KOPT-K1 (cell line): ENCODE data around the gene NREP.

Source experiments
- H3K27ac ChIP-seq: fragments of 200-600 bp; sonication (generic); 2 replicates; pipeline ENCODE4 v1.5.1; 2016; ENCODE audit warnings: antibody characterized with exemption, mild to moderate bottlenecking, low read depth, low read length; ENCODE audit not compliant: poor library complexity, severe bottlenecking
- H3K36me3 ChIP-seq: fragments of 200-600 bp; sonication (generic); 2 replicates; pipeline ENCODE4 v1.5.1; 2017; ENCODE audit warnings: antibody characterized with exemption, mild to moderate bottlenecking, low read length, moderate library complexity; ENCODE audit not compliant: insufficient read depth
- H3K9me3 ChIP-seq: fragments of 200-600 bp; sonication (generic); 2 replicates; pipeline ENCODE4 v1.5.1; 2017; ENCODE audit warnings: antibody characterized with exemption, low read length, mild to moderate bottlenecking; ENCODE audit not compliant: insufficient read depth, poor library complexity, severe bottlenecking

NREP gene

DNA sequence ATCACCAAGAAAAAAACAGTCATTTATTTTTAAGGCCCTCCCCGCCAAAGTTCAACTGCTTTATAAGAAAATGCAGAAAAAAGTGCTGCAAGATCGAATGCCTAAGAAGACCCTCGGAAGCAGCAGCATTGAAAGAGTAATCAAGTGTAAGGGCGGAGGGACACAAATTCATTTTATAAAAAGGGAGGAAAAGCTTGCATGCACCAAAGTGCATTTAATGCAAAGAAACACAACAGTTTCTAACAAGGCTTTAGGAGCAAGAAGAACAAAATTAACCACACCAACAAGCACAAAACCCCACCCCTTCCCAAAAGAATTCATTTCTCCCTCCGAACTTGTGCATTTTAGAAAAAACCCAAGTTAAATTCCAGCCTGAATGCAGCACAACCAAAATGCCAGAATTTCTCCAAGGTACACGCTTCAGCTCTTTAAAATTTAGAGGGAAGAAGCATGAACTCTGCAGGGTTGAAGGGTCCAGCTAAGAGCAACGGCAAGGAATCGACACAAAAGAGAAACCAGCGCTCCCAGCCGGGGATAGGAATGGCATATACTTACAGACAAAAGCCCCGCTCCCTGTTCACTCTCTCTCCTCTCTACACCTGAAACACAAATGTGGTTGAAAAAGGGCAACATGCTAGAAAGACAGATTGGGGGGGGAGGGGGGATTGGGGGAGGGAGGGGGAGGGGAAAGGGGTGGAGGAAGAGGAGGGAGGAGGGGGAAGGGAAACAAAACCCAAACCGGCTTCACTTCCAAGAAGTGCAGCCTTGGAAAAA, at the start of gene NREP:
Gene NREP, minus strand, starts transcription at position 614 of the 774 bp plus-strand sequence. CDS start 1,422 bp downstream, outside the sequence.
- peak within 1 kb of the TSS; percentile 95 for H3K27ac ChIP-seq
- H3K9me3 ChIP-seq, result no peaks in the 10 kb centered on the region
- H3K36me3 ChIP-seq, result peaks cover 24% of the 10 kb centered on the region

DNA sequence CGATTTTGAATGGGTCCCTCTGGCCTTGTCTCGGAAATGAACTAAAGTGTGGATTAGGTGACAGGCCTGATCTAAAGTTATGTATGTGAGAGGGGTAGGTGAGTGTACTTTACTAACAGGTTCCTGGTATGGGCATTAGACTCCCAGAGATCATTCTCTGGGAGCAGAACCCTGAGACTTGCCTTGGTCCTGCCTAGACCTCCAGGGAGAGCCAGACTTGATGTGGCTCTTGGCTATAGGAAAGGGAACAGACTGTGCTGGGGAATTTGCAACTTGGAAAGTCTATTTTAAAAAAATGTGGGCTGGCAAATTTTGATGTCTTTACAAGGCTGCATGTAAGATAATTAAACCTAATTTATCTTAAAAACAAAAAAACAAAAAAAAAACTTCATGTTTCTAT, 49.8 kb upstream of the NREP start:
- no peaks in the 10 kb centered on the region for H3K9me3 ChIP-seq
- no peak overlapping the region for H3K27ac ChIP-seq
- H3K36me3 ChIP-seq, result no peaks in the 10 kb centered on the region

DNA sequence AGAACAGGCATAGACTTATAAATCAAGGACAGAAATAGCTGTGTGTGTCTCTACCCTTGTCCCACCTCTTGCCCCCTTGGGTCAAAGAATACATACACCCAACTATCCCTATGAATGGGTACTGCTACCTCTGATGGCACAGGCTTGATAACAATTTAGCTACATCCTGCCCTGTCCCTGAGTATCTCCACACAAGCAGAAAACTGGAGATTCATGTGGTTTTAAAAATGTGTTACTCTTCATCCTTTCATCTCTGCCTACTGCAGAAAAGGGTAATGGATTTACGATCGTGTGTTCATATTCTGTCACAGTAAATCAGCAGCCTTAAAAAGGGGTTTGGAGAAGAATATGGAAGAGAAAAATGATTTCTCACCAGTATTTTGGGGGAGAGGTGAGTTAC, 49.2 kb upstream of the NREP start:
- Histone ChIP-seq H3K27ac (no peak overlapping the region), H3K9me3 (no peaks in the 10 kb centered on the region), H3K36me3 (no peaks in the 10 kb centered on the region)

- Histone ChIP-seq H3K27ac (no peak overlapping the region), H3K9me3 (no peaks in the 10 kb centered on the region)
Observed at GRCh38 chr5:111805071-111805470, 48.1 kb upstream of the NREP start.

DNA sequence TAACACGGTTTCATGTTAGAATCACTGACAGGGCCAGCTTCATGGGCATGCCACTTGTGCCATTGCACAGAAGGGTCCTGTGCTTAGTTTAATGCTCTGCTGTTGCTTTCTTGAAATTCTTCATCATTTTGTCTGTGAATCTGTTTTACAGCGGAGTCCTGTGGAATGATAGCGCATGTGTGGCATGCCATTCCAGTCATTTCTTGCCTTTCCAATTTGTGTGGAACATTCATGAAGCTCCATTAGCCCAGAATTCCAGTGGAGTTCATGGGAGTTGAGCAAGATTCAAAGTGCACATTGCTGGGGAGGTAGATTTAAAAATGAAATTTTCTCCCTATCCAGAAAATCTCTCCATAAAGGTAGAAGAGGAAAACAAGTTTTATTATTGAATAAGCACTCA, 43.4 kb upstream of the NREP start:
- H3K9me3 ChIP-seq, result no peaks in the 10 kb centered on the region
- H3K27ac ChIP-seq, result no peak overlapping the region
- no peaks in the 10 kb centered on the region for H3K36me3 ChIP-seq

More at GRCh38 chr5:111805071-111805470, 48.1 kb upstream of the NREP start:
- H3K36me3 ChIP-seq, result no peaks in the 10 kb centered on the region

DNA sequence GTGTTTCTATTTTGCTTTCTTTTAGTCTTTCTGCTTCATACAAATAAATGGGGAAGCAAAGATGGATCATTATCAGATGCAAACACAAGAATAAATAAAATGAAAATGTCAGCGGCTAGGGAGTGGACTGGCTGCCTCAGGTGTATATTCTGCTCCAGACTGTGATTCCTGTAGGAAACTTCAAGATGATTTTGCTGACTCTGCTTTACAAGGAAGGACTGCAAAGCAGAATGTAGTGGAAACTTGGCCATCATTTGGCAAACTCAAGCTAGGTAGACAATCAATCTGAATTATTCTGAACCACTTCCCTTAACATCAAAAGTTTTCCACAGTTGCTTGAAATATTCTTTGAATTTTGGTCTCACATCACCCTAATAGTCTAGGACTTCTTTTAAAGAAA, 38.1 kb upstream of the NREP start:
- H3K27ac ChIP-seq, result no peak overlapping the region
- no peaks in the 10 kb centered on the region for H3K9me3 ChIP-seq
- H3K36me3 ChIP-seq, result no peaks in the 10 kb centered on the region

GRCh38 chr5:111792471-111793058, 35.6 kb upstream of the NREP start:
- no peak overlapping the region for H3K27ac ChIP-seq
- no peaks in the 10 kb centered on the region for H3K9me3 ChIP-seq
- H3K36me3 ChIP-seq, result no peaks in the 10 kb centered on the region

- no peaks in the 10 kb centered on the region for H3K9me3 ChIP-seq
- no peaks in the 10 kb centered on the region for H3K36me3 ChIP-seq
- no peak overlapping the region for H3K27ac ChIP-seq
Observed at GRCh38 chr5:111790295-111790694, 33.3 kb upstream of the NREP start.

- Histone ChIP-seq H3K9me3 (no peaks in the 10 kb centered on the region), H3K27ac (no peak overlapping the region), H3K36me3 (no peaks in the 10 kb centered on the region)
Observed at GRCh38 chr5:111787006-111787405, 30.0 kb upstream of the NREP start.

- H3K27ac ChIP-seq, result no peak overlapping the region
- no peaks in the 10 kb centered on the region for H3K9me3 ChIP-seq
- H3K36me3 ChIP-seq, result no peaks in the 10 kb centered on the region
Observed at GRCh38 chr5:111784491-111785181, 27.6 kb upstream of the NREP start.

- Histone ChIP-seq H3K27ac (no peak overlapping the region), H3K9me3 (no peaks in the 10 kb centered on the region), H3K36me3 (no peaks in the 10 kb centered on the region)
Observed at GRCh38 chr5:111783537-111783936, 26.5 kb upstream of the NREP start.

GRCh38 chr5:111782216-111782615, 25.2 kb upstream of the NREP start:
- no peaks in the 10 kb centered on the region for H3K9me3 ChIP-seq
- no peaks in the 10 kb centered on the region for H3K36me3 ChIP-seq
- H3K27ac ChIP-seq, result no peak overlapping the region

GRCh38 chr5:111781200-111781599, 24.2 kb upstream of the NREP start:
- Histone ChIP-seq H3K36me3 (no peaks in the 10 kb centered on the region), H3K27ac (no peak overlapping the region), H3K9me3 (no peaks in the 10 kb centered on the region)

GRCh38 chr5:111779922-111780292, 22.9 kb upstream of the NREP start:
- H3K27ac ChIP-seq, result no peak overlapping the region
- no peaks in the 10 kb centered on the region for H3K9me3 ChIP-seq
- H3K36me3 ChIP-seq, result no peaks in the 10 kb centered on the region

DNA sequence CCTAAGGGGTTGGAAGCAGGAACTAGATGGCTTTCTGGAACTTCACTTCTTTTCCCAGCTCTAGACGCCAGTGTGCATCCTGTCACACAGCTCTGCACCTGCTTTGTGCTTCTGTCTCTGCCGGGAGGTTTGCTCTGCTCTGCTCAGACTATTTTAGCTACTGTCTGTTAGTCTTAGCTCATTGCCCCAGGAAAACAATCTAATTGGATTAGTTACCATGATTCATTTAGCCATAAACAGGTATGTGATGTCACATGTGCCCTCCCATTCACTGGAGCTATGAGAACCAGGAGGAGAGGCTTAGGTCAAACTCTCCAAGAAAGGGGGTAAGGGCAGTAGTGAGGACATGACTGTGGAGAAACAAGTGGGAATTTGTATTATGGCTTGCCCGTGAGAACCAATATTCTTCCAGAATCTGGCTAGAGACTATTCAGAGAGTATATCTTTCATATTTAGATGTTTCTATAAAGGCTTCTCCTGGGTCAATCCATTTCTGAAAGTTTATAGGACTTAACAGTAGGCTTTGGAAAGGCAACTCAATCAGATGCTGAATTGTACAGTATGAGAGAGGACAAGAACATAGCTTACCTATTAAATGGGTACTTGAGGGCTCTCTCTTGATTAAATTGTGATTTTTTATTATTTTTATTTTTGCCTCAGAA, 22.4 kb upstream of the NREP start:
- Histone ChIP-seq H3K27ac (no peak overlapping the region), H3K36me3 (no peaks in the 10 kb centered on the region), H3K9me3 (no peaks in the 10 kb centered on the region)
